HCT116 (cell line): ENCODE results near the gene RHEBL1. TPM values are rescaled to one million over a fixed set of nuclear protein-coding genes. Genes with fewer than 3 reads are reported as not detected.

ENCODE experiments used
- ATAC-seq: fragments of 200-7000 bp; cut with Tn5 transposase; 2 replicates; pipeline ENCODE4 v1.9.1; 2020; ENCODE audit warnings: mild to moderate bottlenecking, moderate library complexity
- BruUV-seq: library from RNA; stranded (reverse); fragments of 400-500 nt; replicated peaks from 2 replicates; lab custom pipeline; 2021; lab: Mats Ljungman, UMichigan
- CTCF ChIA-PET: fragments of 300-600 bp; sonication (Branson Sonifier 250); formaldehyde crosslinking; loops from one replicate; lab custom pipeline; 2021; ENCODE audit warnings: antibody characterized with exemption; lab: Charles Lee
- POLR2A ChIA-PET: fragments of 300-600, 350-600 bp; sonication (Branson Sonifier 250); formaldehyde crosslinking; loops from one replicate; lab custom pipeline; 2021; ENCODE audit warnings: antibody characterized with exemption; lab: Charles Lee
- RAD21 ChIA-PET, 2 experiments: fragments of 300-600 bp; sonication (Branson Sonifier 250); formaldehyde crosslinking; loops; one replicate each; lab custom pipeline; 2023; ENCODE audit warnings: low total read pairs in 2 of 2; ENCODE audit not compliant: uncharacterized antibody in 2 of 2, unreplicated experiment in 2 of 2, low non-redundant PET in 1 of 2; lab: Charles Lee
- DNase-seq: peaks from one replicate; pipeline ENCODE4 v3.0.0-alpha.2; 2010; ENCODE audit warnings: low read depth, low spot score
- H2AFZ ChIP-seq: fragments of 200-600 bp; shearing (Covaris generic), sonication (generic); 2 replicates; pipeline ENCODE4 v1.6.1; 2017; ENCODE audit warnings: low read depth, mixed run types, mixed read lengths, antibody characterized with exemption, low read length; ENCODE audit not compliant: poor library complexity, severe bottlenecking
- H3K27ac ChIP-seq: 2 replicates; pipeline ENCODE4 v1.5.1; 2012; ENCODE audit warnings: low read depth, low read length
- H3K27me3 ChIP-seq: fragments of 200-600 bp; sonication (generic); 2 replicates; pipeline ENCODE4 v1.6.1; 2016; ENCODE audit warnings: mixed run types, low read length, mixed read lengths; ENCODE audit not compliant: insufficient read depth
- H3K36me3 ChIP-seq, 2 experiments: fragments of 200-500 bp in 1 of 2; fragments of 200-600 bp in 1 of 2; sonication (Bioruptor generic) in 1 of 2; sonication (generic) in 1 of 2; 2 replicates each; pipeline versions ENCODE4 v1.5.1 to v1.6.1; 2014 to 2016; ENCODE audit warnings: low read length in 2 of 2, inconsistent platforms in 1 of 2, mixed read lengths in 1 of 2, mixed run types in 1 of 2; ENCODE audit not compliant: insufficient read depth in 2 of 2, control insufficient read depth in 1 of 2
- H3K4me1 ChIP-seq, 2 experiments: fragments of 200-600 bp in 1 of 2; sonication (generic) in 1 of 2; 2 replicates each; pipeline versions ENCODE4 v1.5.1 to v1.6.1; 2012 to 2017; ENCODE audit warnings: low read length in 2 of 2, inconsistent platforms in 1 of 2, mild to moderate bottlenecking in 1 of 2, mixed read lengths in 1 of 2, mixed run types in 1 of 2, moderate library complexity in 1 of 2; ENCODE audit not compliant: insufficient read depth in 2 of 2, control insufficient read depth in 1 of 2
- H3K4me2 ChIP-seq: fragments of 200-600 bp; sonication (generic); 2 replicates; pipeline ENCODE4 v1.6.1; 2017; ENCODE audit warnings: mixed run types, low read length, mixed read lengths
- H3K4me3 ChIP-seq, 2 experiments: fragments of 200-600 bp in 1 of 2; sonication (generic) in 1 of 2; replicated peaks in 1 of 2; 2 replicates each; pipeline ENCODE4 v1.5.1; 2011 to 2016; ENCODE audit warnings: low read length in 2 of 2, control low read depth in 1 of 2, low read depth in 1 of 2, mild to moderate bottlenecking in 1 of 2, mixed read lengths in 1 of 2, mixed run types in 1 of 2
- H3K79me2 ChIP-seq: fragments of 200-600 bp; sonication (generic); 2 replicates; pipeline ENCODE4 v1.6.1; 2017; ENCODE audit warnings: mild to moderate bottlenecking, mixed run types, low read length, moderate library complexity, mixed read lengths; ENCODE audit not compliant: insufficient read depth
- H3K9ac ChIP-seq: fragments of 200-600 bp; sonication (generic); 2 replicates; pipeline ENCODE4 v1.6.1; 2016; ENCODE audit warnings: low read length, mixed read lengths
- H3K9me2 ChIP-seq: fragments of 200-600 bp; sonication (generic), shearing (Covaris generic); 2 replicates; pipeline ENCODE4 v1.6.1; 2017; ENCODE audit warnings: mixed run types, mild to moderate bottlenecking, moderate library complexity; ENCODE audit not compliant: insufficient read depth
- H3K9me3 ChIP-seq, 2 experiments: fragments of 200-500 bp in 1 of 2; fragments of 200-600 bp in 1 of 2; sonication (Bioruptor generic) in 1 of 2; sonication (generic) in 1 of 2; 2 replicates each; pipeline ENCODE4 v1.6.1; 2014 to 2017; ENCODE audit warnings: low read length in 2 of 2, mixed read lengths in 2 of 2, inconsistent platforms in 1 of 2, low read depth in 1 of 2, mild to moderate bottlenecking in 1 of 2, mixed run types in 1 of 2, moderate library complexity in 1 of 2; ENCODE audit not compliant: control insufficient read depth in 1 of 2, insufficient read depth in 1 of 2
- H4K20me1 ChIP-seq: fragments of 200-600 bp; sonication (generic), shearing (Covaris generic); 2 replicates; pipeline ENCODE4 v1.6.1; 2017; ENCODE audit warnings: mixed run types, mild to moderate bottlenecking, moderate library complexity; ENCODE audit not compliant: insufficient read depth
- CBX3 ChIP-seq: IDR thresholded peaks from 2 replicates; pipeline ENCODE4 v1.6.1; 2012; ENCODE audit warnings: low read depth
- CEBPB ChIP-seq: IDR thresholded peaks from 2 replicates; pipeline ENCODE4 v1.6.1; 2012; ENCODE audit warnings: low read depth
- CTCF ChIP-seq, 3 experiments: fragments of 200-600 bp in 1 of 3; sonication (generic) in 1 of 3; IDR thresholded peaks in 2 of 3; conservative IDR thresholded peaks in 1 of 3; 2 replicates each; pipeline ENCODE4 v1.5.1; 2012 to 2017; ENCODE audit warnings: low read depth in 2 of 3, low read length in 2 of 3, antibody characterized with exemption in 1 of 3, borderline replicate concordance in 1 of 3, control low read depth in 1 of 3, mild to moderate bottlenecking in 1 of 3, mixed read lengths in 1 of 3, mixed run types in 1 of 3, moderate library complexity in 1 of 3; ENCODE audit not compliant: insufficient read depth in 1 of 3
- ELF1 ChIP-seq: IDR thresholded peaks from 2 replicates; pipeline ENCODE4 v1.6.1; 2012; ENCODE audit warnings: low read depth, borderline replicate concordance
- EZH2 ChIP-seq: fragments of 200-600 bp; sonication (generic); IDR thresholded peaks from 2 replicates; pipeline ENCODE4 v1.6.1; 2017; ENCODE audit warnings: antibody characterized with exemption, mixed run types
- REST ChIP-seq: IDR thresholded peaks from 2 replicates; pipeline ENCODE4 v1.6.1; 2012; ENCODE audit warnings: low read depth
- SP1 ChIP-seq: IDR thresholded peaks from 2 replicates; pipeline ENCODE4 v1.6.1; 2012; ENCODE audit warnings: low read depth
- intact Hi-C: fragments of 100-400 bp; cut with micrococcal nuclease; formaldehyde crosslinking; loops from 2 replicates; pipeline ENCODE4 v1.10.0; 2022
- total RNA-seq: library from RNA; stranded (reverse); gene quantifications from one replicate; pipeline ENCODE4 v1.2.1, GENCODE V29; 2021; ENCODE audit not compliant: unreplicated experiment

The RHEBL1 gene
- total RNA-seq, 1 experiment from 2014 or later: 2.8 TPM

- TF ChIP-seq CTCF (IDR thresholded peaks at IDR 0.05 in 2 of 3, conservative IDR thresholded peaks at IDR 0.05 in 1 of 3; ENCODE audit: borderline replicate concordance in 1 of 3, insufficient read depth in 1 of 3, low read depth in 2 of 3, low read length in 2 of 3) (no peak), EZH2 (no peak)
Observed at GRCh38 chr12:49104822-49105221, 35.0 kb upstream of the RHEBL1 start (continued).

- BruUV-seq: no TSS peak
- intact Hi-C loops: no loop called here
- CTCF ChIA-PET: interaction anchor here (0.9 to 4.9 kb wide), 5 partner anchors 8 to 37 kb away, joined by 3 to 59 read pairs (median 9); partner anchors contain the start of gene LMBR1L
Observed at GRCh38 chr12:49100380-49100779, 30.6 kb upstream of the RHEBL1 start.

More at GRCh38 chr12:49100380-49100779, 30.6 kb upstream of the RHEBL1 start:
- Histone ChIP-seq H3K9me2 (no peaks in the 10 kb centered on the region), H3K4me2 (no peak overlapping the region), H3K27me3 (no peaks in the 10 kb centered on the region), H3K9ac (no peak overlapping the region), H3K9me3 (no peaks in the 10 kb centered on the region), H3K27ac (no peak overlapping the region), H4K20me1 (no peaks in the 10 kb centered on the region), H2AFZ (no peak overlapping the region), H3K36me3 (peaks cover 10 to 12% of the 10 kb centered on the region in 2 experiments; a peak in 2 of 4 replicates), H3K79me2 (no peaks in the 10 kb centered on the region), H3K4me1 (no peaks in the 10 kb centered on the region)
- ATAC-seq (no peak), DNase-seq (no peak)
- ChIA-PET RAD21 (no interaction called here), POLR2A (no interaction called here)
- TF ChIP-seq CEBPB (no peak), SP1 (no peak), ELF1 (no peak), CBX3 (no peak), REST (no peak)
- TF ChIP-seq, all 23 proteins: peak for 0
- H3K4me3 ChIP-seq: no peak overlapping the region
